BLaER1 treated with 17β-estradiol and CSF1 and Interleukin-3, amounts not matched to agents 10 nM and 100 nM (cell line): Measurements from ENCODE around the gene GIMAP2.
A peak's percentile ranks its signal among the peaks of the same experiment; 100 is the strongest.

Source experiments
- H3K27ac ChIP-seq, 11 experiments: shearing (Covaris generic); formaldehyde crosslinking; 2 replicates each; pipeline ENCODE4 v1.8.1; 2022
- H3K27me3 ChIP-seq, 11 experiments: shearing (Covaris generic); formaldehyde crosslinking; 2 replicates each; pipeline ENCODE4 v1.8.1; 2022
- H3K36me3 ChIP-seq, 11 experiments: shearing (Covaris generic); formaldehyde crosslinking; 2 replicates each; pipeline ENCODE4 v1.8.1; 2022
- H3K4me1 ChIP-seq, 10 experiments: shearing (Covaris generic); formaldehyde crosslinking; 2 replicates each; pipeline ENCODE4 v1.8.1; 2022
- H3K4me2 ChIP-seq, 11 experiments: shearing (Covaris generic); formaldehyde crosslinking; 2 replicates each; pipeline ENCODE4 v1.8.1; 2022
- H3K4me3 ChIP-seq, 10 experiments: shearing (Covaris generic); formaldehyde crosslinking; 2 replicates each; pipeline ENCODE4 v1.8.1; 2022
- H3K9ac ChIP-seq, 11 experiments: shearing (Covaris generic); formaldehyde crosslinking; 2 replicates each; pipeline ENCODE4 v1.8.1; 2022
- H3K9me3 ChIP-seq, 11 experiments: shearing (Covaris generic); formaldehyde crosslinking; replicated peaks in 1 of 11; 2 replicates each; pipeline ENCODE4 v1.8.1; 2022
- H4K20me1 ChIP-seq, 11 experiments: shearing (Covaris generic); formaldehyde crosslinking; 2 replicates each; pipeline ENCODE4 v1.8.1; 2022
- Cebpa-rat ChIP-seq, 11 experiments: shearing (Covaris generic); IDR thresholded peaks; 2 replicates each; pipeline ENCODE4 v1.8.1; 2022

GIMAP2 gene

DNA sequence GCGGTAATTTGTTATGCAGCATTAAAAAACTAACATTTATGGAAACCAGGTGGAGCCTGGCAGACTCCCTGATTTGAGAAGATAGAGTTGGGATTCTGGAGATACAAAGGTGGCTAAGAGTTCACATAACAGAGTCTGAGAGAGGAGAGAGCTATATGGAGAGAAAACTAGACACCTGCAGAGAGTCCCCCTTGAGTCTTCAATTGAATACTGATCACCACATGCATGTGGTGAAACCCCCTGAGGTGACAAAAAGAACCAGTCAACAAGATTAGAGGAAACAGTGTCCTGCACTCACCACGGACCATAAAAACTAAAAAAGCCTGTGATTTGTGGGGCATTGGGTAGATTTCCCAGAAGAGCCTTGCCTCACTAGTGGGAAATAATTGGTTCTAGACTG lies 10.1 kb downstream of the GIMAP2 start:
- Histone ChIP-seq H3K27me3 (no peaks in the 10 kb centered on the region), H3K9ac (no peak overlapping the region), H3K9me3 (peaks cover 70 to 90% (median 77%) of the 10 kb centered on the region in 11 experiments), H3K4me3 (no peak overlapping the region), H3K4me2 (no peak overlapping the region), H3K36me3 (peaks cover 23 to 42% (median 30%) of the 10 kb centered on the region in 11 experiments), H4K20me1 (no peaks in the 10 kb centered on the region), H3K4me1 (no peaks in the 10 kb centered on the region), H3K27ac (no peak overlapping the region)
- no peak for TF ChIP-seq Cebpa-rat (IDR thresholded peaks at IDR 0.05)

DNA sequence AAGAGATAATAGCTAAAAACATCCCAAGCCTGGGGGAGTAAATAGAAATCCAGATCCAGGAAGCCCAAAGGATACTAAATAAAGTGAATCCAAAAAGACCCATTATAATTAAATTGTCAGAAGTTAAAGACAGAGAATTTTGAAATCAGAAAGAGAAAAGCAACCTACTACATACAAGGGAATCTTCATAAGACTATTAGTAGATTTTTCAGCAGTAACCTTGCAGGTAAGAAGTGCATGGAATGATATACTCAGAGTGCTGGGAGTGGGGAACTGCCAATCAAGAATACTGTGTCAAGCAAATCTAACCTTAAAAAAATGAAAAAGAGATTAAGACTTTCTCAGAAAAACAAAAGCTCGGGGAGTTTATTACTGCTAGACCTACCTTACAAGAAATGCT lies 17.7 kb downstream of the GIMAP2 start:
- no peak for TF ChIP-seq Cebpa-rat (IDR thresholded peaks at IDR 0.05)
- Histone ChIP-seq H3K27ac (no peak overlapping the region), H3K4me3 (no peak overlapping the region), H4K20me1 (no peaks in the 10 kb centered on the region), H3K4me2 (no peak overlapping the region), H3K27me3 (no peaks in the 10 kb centered on the region), H3K4me1 (no peaks in the 10 kb centered on the region), H3K9me3 (peaks cover 55 to 83% (median 68%) of the 10 kb centered on the region in 11 experiments), H3K36me3 (peaks cover 0 to 10% (median 3%) of the 10 kb centered on the region in 11 experiments; a peak in 3 of 22 replicates), H3K9ac (no peak overlapping the region)

DNA sequence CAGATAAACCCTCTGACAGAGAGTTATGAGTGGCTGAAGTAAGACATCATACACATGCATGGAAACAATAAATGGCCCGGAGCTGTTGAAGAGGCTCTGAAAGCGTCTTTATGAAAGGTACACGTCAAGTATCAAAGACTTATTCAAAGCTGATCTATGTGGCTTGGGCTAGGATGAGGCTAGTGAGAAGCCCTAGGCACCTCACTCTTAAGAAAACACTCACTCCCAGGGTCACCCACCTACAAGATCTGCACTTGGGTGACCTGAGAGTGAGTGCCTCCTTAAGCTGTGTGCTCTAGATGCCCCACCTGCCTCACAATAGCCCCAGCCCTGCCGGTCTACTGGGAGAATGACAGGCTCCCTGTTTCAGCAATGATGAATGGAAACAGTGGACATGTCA lies 29.8 kb downstream of the GIMAP2 start:
- H3K9me3 ChIP-seq = peaks cover 14 to 27% (median 18%) of the 10 kb centered on the region in 11 experiments
- no peak overlapping the region for H3K27ac ChIP-seq
- H3K4me1 ChIP-seq = peaks cover 14 to 36% (median 17%) of the 10 kb centered on the region in 10 experiments
- no peaks in the 10 kb centered on the region for H3K27me3 ChIP-seq
- peak overlapping the region in 5 of 11 experiments; percentile 66 to 97 (median 83); a peak in 6 of 22 replicates for H3K4me2 ChIP-seq
- H3K9ac ChIP-seq = no peak overlapping the region
- no peak overlapping the region for H3K4me3 ChIP-seq
- no peak for TF ChIP-seq Cebpa-rat (IDR thresholded peaks at IDR 0.05)
- peaks cover 0 to 17% (median 0%) of the 10 kb centered on the region in 11 experiments; a peak in 5 of 22 replicates for H3K36me3 ChIP-seq
- 0 out of 22 replicates have a peak, but pooled peaks cover 0 to 4% (median 0%) of the 10 kb centered on the region in 11 experiments for H4K20me1 ChIP-seq

DNA sequence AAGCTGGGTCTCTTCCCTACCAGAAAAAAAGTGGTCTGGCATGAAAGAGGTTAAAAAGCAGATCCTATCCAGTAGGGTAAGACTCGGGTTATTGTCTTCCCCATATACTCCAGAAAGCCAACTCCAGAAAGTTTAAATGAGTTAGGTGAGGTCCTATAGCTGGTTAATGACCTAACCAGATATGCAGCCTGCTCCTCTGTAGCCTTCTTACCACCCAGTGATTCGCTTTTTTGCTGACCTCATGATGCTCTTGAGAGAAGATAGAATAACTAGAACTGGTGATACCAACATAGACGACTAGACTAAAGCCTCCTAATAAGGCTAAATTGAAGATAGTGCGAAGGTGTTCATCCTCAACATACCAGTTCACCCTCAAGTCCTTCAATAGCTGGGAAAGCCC lies 30.2 kb downstream of the GIMAP2 start:
- peaks cover 14 to 36% (median 17%) of the 10 kb centered on the region in 10 experiments for H3K4me1 ChIP-seq
- no peaks in the 10 kb centered on the region for H3K27me3 ChIP-seq
- H3K36me3 ChIP-seq = peaks cover 0 to 22% (median 0%) of the 10 kb centered on the region in 11 experiments; a peak in 5 of 22 replicates
- no peak for TF ChIP-seq Cebpa-rat (IDR thresholded peaks at IDR 0.05)
- H3K27ac ChIP-seq = peak overlapping the region in 6 of 11 experiments; percentile 16 to 63 (median 34); a peak in 9 of 22 replicates
- H3K4me2 ChIP-seq = peak overlapping the region; percentile 66 to 97 (median 81)
- peak overlapping the region in 1 of 10 experiments; percentile 61; a peak in 1 of 20 replicates for H3K4me3 ChIP-seq
- peaks cover 14 to 31% (median 18%) of the 10 kb centered on the region in 11 experiments for H3K9me3 ChIP-seq
- no peak overlapping the region; a peak in 2 of 22 replicates for H3K9ac ChIP-seq
- 0 out of 22 replicates have a peak, but pooled peaks cover 0 to 7% (median 0%) of the 10 kb centered on the region in 11 experiments for H4K20me1 ChIP-seq

DNA sequence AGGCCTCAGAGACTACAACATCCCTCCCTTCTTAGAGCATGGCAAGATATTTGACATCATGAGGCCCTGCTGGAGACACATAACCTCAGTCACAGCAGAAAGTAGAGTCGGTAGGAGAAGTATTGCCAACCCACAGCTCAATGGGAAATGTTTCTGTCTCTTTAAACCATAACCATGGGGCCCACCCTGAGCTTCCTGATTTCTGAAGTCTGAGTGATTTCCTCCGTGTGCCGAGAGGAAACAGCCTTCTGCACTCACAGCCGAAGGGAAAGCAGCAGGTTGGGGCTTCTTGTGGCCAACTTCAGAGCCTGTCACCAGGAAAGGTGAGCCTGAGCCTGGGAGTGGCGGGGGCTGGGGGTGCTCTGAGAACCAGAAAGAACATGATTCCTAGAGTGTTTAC lies 30.9 kb downstream of the GIMAP2 start, which contains the start of gene GIMAP1:
GIMAP1 (plus strand) TSS at position 246 of the 400 bp plus-strand sequence. CDS start 2,435 bp downstream, outside the sequence.
- peak within 1 kb of the TSS in 7 of 11 experiments; percentile 12 to 63 (median 30); a peak in 9 of 22 replicates for H3K27ac ChIP-seq

DNA sequence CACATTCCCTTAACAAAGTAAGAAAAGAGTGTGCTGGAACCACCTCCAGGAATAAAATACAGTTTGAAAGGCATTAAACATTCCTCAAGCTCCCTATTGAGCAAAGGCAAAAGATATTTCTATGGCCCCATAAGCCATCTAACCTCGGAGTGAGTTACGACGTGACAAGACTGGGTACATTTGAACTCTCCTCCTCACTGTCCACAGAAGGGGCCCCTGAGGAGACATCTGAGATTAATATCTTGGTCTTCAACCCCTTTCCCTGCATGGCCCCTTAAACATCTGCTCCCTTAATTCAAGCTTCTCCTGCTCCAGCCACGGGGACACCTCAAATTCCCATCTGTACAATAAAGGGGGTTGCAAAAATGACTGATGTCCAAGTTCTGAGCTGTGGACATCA lies 31.4 kb downstream of the GIMAP2 start:
- no peak for TF ChIP-seq Cebpa-rat (IDR thresholded peaks at IDR 0.05)
- peaks cover 14 to 36% (median 17%) of the 10 kb centered on the region in 10 experiments for H3K4me1 ChIP-seq
- peaks cover 14 to 31% (median 18%) of the 10 kb centered on the region in 11 experiments for H3K9me3 ChIP-seq
- peak overlapping the region in 6 of 10 experiments; percentile 13 to 72 (median 58); a peak in 10 of 20 replicates for H3K4me3 ChIP-seq
- no peaks in the 10 kb centered on the region for H3K27me3 ChIP-seq
- peak overlapping the region in 4 of 11 experiments; percentile 18 to 63 (median 40); a peak in 5 of 22 replicates for H3K27ac ChIP-seq
- H4K20me1 ChIP-seq = peaks cover 0 to 7% (median 0%) of the 10 kb centered on the region in 11 experiments; a peak in 1 of 22 replicates
- H3K9ac ChIP-seq = peak overlapping the region in 7 of 11 experiments; percentile 24 to 81 (median 43); a peak in 12 of 22 replicates
- H3K36me3 ChIP-seq = peaks cover 0 to 34% (median 0%) of the 10 kb centered on the region in 11 experiments; a peak in 5 of 22 replicates
- H3K4me2 ChIP-seq = peak overlapping the region; percentile 66 to 97 (median 81)

More for the DNA sequence above, 30.9 kb downstream of the GIMAP2 start, which contains the start of gene GIMAP1:
- Histone ChIP-seq H3K9me3 (peaks cover 14 to 31% (median 18%) of the 10 kb centered on the region in 11 experiments), H4K20me1 (0 out of 22 replicates have a peak, but pooled peaks cover 0 to 7% (median 0%) of the 10 kb centered on the region in 11 experiments), H3K4me1 (peaks cover 14 to 36% (median 17%) of the 10 kb centered on the region in 10 experiments), H3K4me3 (peak within 1 kb of the TSS in 6 of 10 experiments; percentile 13 to 72 (median 58); a peak in 11 of 20 replicates), H3K27me3 (no peaks in the 10 kb centered on the region), H3K9ac (peak within 1 kb of the TSS in 9 of 11 experiments; percentile 10 to 81 (median 36); a peak in 14 of 22 replicates), H3K4me2 (peak within 1 kb of the TSS; percentile 66 to 97 (median 81)), H3K36me3 (peaks cover 0 to 28% (median 0%) of the 10 kb centered on the region in 11 experiments; a peak in 5 of 22 replicates)
- no peak for TF ChIP-seq Cebpa-rat (IDR thresholded peaks at IDR 0.05)

DNA sequence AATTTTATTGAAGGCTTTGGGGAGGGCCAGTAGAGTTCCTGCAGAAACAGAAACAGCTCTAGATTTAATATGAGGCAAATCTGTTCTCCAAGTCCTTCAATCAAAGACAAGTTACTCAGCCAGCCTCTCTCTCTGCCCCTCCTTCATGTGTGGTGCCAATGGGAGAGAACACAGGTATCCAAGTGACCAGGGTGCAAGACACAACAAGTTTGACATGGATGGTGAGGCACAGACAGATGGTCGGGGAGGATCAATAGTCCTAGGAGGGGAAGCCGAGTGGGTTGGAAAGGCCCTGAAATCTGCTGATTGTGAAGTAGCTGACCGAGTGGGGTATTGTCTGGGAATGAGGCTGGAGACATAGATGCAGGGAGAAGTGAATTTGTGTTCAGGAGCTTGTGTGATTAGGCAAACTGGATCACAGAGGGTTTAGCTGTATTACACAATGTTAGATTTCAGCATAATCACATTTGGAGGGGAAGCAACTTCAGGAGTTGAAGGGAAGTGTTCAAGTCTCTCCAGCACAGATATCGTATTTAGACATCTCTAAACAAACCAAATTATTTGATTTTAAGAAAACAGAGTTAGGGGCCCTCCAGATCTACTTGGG lies 32.4 kb downstream of the GIMAP2 start:
- no peaks in the 10 kb centered on the region for H3K27me3 ChIP-seq
- H3K4me1 ChIP-seq = peaks cover 14 to 39% (median 17%) of the 10 kb centered on the region in 10 experiments
- H4K20me1 ChIP-seq = peaks cover 0 to 12% (median 0%) of the 10 kb centered on the region in 11 experiments; a peak in 1 of 22 replicates
- no peak for TF ChIP-seq Cebpa-rat (IDR thresholded peaks at IDR 0.05)
- peaks cover 0 to 43% (median 0%) of the 10 kb centered on the region in 11 experiments; a peak in 5 of 22 replicates for H3K36me3 ChIP-seq
- H3K27ac ChIP-seq = 0 out of 22 replicates have a peak overlapping the region, but pooled peaks of 1 of the 11 experiments have one; percentile 63
- peaks cover 4 to 23% (median 10%) of the 10 kb centered on the region in 11 experiments; a peak in 21 of 22 replicates for H3K9me3 ChIP-seq
- H3K4me2 ChIP-seq = peak overlapping the region in 4 of 11 experiments; percentile 77 to 97 (median 88); a peak in 7 of 22 replicates
- H3K9ac ChIP-seq = peak overlapping the region in 2 of 11 experiments; percentile 80 to 81; a peak in 4 of 22 replicates
- peak overlapping the region in 2 of 10 experiments; percentile 61 to 72; a peak in 4 of 20 replicates for H3K4me3 ChIP-seq

DNA sequence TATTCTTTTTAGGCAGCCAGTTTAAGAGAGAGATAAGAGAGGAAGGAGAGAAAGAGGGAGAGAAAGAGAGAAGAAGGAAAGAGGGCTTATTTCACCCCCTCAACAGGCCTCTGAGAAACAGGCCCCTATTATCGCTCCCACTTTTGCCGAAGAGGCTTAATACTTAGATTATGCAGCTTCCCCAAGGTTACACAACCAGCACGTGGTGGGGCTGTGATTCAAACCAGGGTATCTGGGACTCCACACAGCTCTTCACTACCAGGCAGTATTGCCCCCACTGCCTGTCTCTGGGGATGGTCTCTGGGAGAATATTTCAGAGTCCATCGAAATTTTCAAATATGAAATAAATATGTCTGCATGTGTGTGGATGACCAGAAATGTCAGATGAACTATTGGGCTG lies 33.9 kb downstream of the GIMAP2 start:
- H3K27me3 ChIP-seq = no peaks in the 10 kb centered on the region
- no peak overlapping the region for H3K9ac ChIP-seq
- H3K36me3 ChIP-seq = peaks cover 0 to 59% (median 0%) of the 10 kb centered on the region in 11 experiments; a peak in 5 of 22 replicates
- TF ChIP-seq Cebpa-rat (IDR thresholded peaks at IDR 0.05) = no peak
- H3K4me3 ChIP-seq = no peak overlapping the region
- H4K20me1 ChIP-seq = peaks cover 0 to 12% (median 0%) of the 10 kb centered on the region in 11 experiments; a peak in 1 of 22 replicates
- peaks cover 14 to 39% (median 17%) of the 10 kb centered on the region in 10 experiments for H3K4me1 ChIP-seq
- no peak overlapping the region for H3K27ac ChIP-seq
- H3K9me3 ChIP-seq = peaks cover 0 to 14% (median 0%) of the 10 kb centered on the region in 11 experiments; a peak in 4 of 22 replicates
- peak overlapping the region in 2 of 11 experiments; percentile 94 to 97; a peak in 1 of 22 replicates for H3K4me2 ChIP-seq
